K562 (cell line): ENCODE results near the gene KIF6. TPM values are rescaled to one million over a fixed set of nuclear protein-coding genes. Genes with fewer than 3 reads are reported as not detected.

Experiments used
- ATAC-seq: fragments of 200-7000 bp; cut with Tn5 transposase; 3 replicates; pipeline ENCODE4 v1.9.1; 2020; ENCODE audit warnings: moderate library complexity
- BruUV-seq: library from RNA; stranded (reverse); fragments of 400-500 nt; replicated peaks from 2 replicates; lab custom pipeline; 2021; lab: Mats Ljungman, UMichigan
- CTCF ChIA-PET: fragments of 300-600 bp; formaldehyde crosslinking; extraction: SDS; loops from one replicate; lab custom pipeline; 2021; ENCODE audit warnings: low intra/inter-chr PET ratio; lab: Yijun Ruan, JAX
- POLR2A ChIA-PET: fragments of 300-600, 350-650 bp; sonication (Branson Sonifier 250); formaldehyde crosslinking; extraction: SDS; loops from one replicate; lab custom pipeline; 2021; ENCODE audit warnings: antibody characterized with exemption, inconsistent platforms; lab: Yijun Ruan, JAX
- DNase-seq, 4 experiments: peaks; one replicate each; pipeline versions ENCODE4 v3.0.0 to v3.0.0-alpha.2; 2011 to 2018; ENCODE audit warnings: low spot score in 3 of 4, mixed read lengths in 3 of 4; ENCODE audit errors: extremely low read depth in 1 of 4
- FAIRE-seq: peaks from 2 replicates; lab custom pipeline; 2011; peaks lifted over from hg19 to GRCh38; lab: Jason Lieb, UNC
- H2AFZ ChIP-seq: 2 replicates; pipeline ENCODE4 v1.6.0; 2011; ENCODE audit warnings: low read depth, low read length, control low read depth, inconsistent platforms
- H3K27ac ChIP-seq: fragments of 200-600 bp; 3 replicates; pipeline ENCODE4 v1.8.0; 2011; ENCODE audit warnings: low read depth, mild to moderate bottlenecking, control low read depth, inconsistent platforms, low read length, moderate library complexity, mixed read lengths; ENCODE audit errors: extremely low read depth
- H3K27me3 ChIP-seq, 2 experiments: fragments of 300-600 bp in 1 of 2; 2 replicates in 1 of 2; 3 replicates in 1 of 2; pipeline versions ENCODE4 v1.6.0 to v1.8.0; 2011; ENCODE audit warnings: inconsistent platforms in 2 of 2, low read length in 2 of 2, mild to moderate bottlenecking in 1 of 2, mixed read lengths in 1 of 2, moderate library complexity in 1 of 2; ENCODE audit not compliant: control insufficient read depth in 2 of 2, insufficient read depth in 2 of 2
- H3K36me3 ChIP-seq: fragments of 300-600 bp; 3 replicates; pipeline ENCODE4 v1.8.0; 2011; ENCODE audit warnings: mild to moderate bottlenecking, low read length, inconsistent platforms; ENCODE audit not compliant: control insufficient read depth, insufficient read depth
- H3K4me1 ChIP-seq, 2 experiments: fragments of 200-600 bp in 1 of 2; replicated peaks in 1 of 2; 2 replicates in 1 of 2; 3 replicates in 1 of 2; pipeline versions ENCODE4 v1.5.1 to v1.8.0; 2011; ENCODE audit warnings: inconsistent platforms in 2 of 2, low read length in 2 of 2, mild to moderate bottlenecking in 1 of 2, mixed read lengths in 1 of 2, moderate library complexity in 1 of 2; ENCODE audit not compliant: control insufficient read depth in 2 of 2, insufficient read depth in 2 of 2
- H3K4me2 ChIP-seq: 2 replicates; pipeline ENCODE4 v1.6.1; 2011; ENCODE audit warnings: low read length, control low read depth, inconsistent platforms, mixed read lengths; ENCODE audit not compliant: insufficient read depth
- H3K4me3 ChIP-seq: fragments of 200-600 bp; sonication (generic), shearing (Covaris generic); 2 replicates; pipeline ENCODE4 v1.5.1; 2016; ENCODE audit warnings: control low read depth, inconsistent platforms
- H3K79me2 ChIP-seq: fragments of 200-600 bp; 3 replicates; pipeline ENCODE4 v1.8.0; 2011; ENCODE audit warnings: low read length, inconsistent platforms; ENCODE audit not compliant: control insufficient read depth, insufficient read depth
- H3K9ac ChIP-seq, 2 experiments: 2 replicates each; pipeline versions ENCODE4 v1.6.0 to v1.6.1; 2011; ENCODE audit warnings: low read depth in 2 of 2, low read length in 2 of 2, control low read depth in 1 of 2, inconsistent platforms in 1 of 2, mild to moderate bottlenecking in 1 of 2, mixed read lengths in 1 of 2; ENCODE audit not compliant: insufficient read depth in 1 of 2
- H3K9me1 ChIP-seq: one replicate; pipeline ENCODE4 v1.6.0; 2011; ENCODE audit warnings: inconsistent platforms, mild to moderate bottlenecking, low read length, moderate library complexity; ENCODE audit not compliant: control insufficient read depth, insufficient read depth
- H3K9me3 ChIP-seq: replicated peaks from 2 replicates; pipeline ENCODE4 v1.5.1; 2011; ENCODE audit warnings: low read depth, low read length, inconsistent platforms; ENCODE audit not compliant: control insufficient read depth, insufficient read depth
- H4K20me1 ChIP-seq: replicated peaks from 2 replicates; pipeline ENCODE4 v1.6.1; 2011; ENCODE audit warnings: low read length, inconsistent platforms, mixed read lengths; ENCODE audit not compliant: control insufficient read depth, insufficient read depth
- FOXJ2 ChIP-seq: fragments of 200-800 bp; sonication (Bioruptor generic); IDR thresholded peaks from 2 replicates; pipeline ENCODE4 v1.6.1; 2016; ENCODE audit warnings: missing genetic modification characterization, missing compliant biosample characterization
- MCM3 ChIP-seq: fragments of 450-650 bp; IDR thresholded peaks from 2 replicates; pipeline ENCODE4 v1.6.1; 2016
- POLR2H ChIP-seq: IDR thresholded peaks from 2 replicates; pipeline ENCODE4 v1.6.1; 2016; ENCODE audit warnings: missing genetic modification characterization, low read depth, mild to moderate bottlenecking, control low read depth, missing compliant biosample characterization, moderate library complexity
- RBM25 ChIP-seq: fragments of 200-400 bp; formaldehyde crosslinking; IDR thresholded peaks from 2 replicates; pipeline ENCODE4 v1.6.1; 2018; ENCODE audit warnings: low read length, low read depth, moderate library complexity; ENCODE audit not compliant: severe bottlenecking
- SMAD3 ChIP-seq: fragments of 450-650 bp; formaldehyde crosslinking; conservative IDR thresholded peaks from 2 replicates; pipeline ENCODE4 v1.4.0; 2020; ENCODE audit warnings: mild to moderate bottlenecking
- ZNF24 ChIP-seq: fragments of 450-650 bp; IDR thresholded peaks from 2 replicates; pipeline ENCODE4 v1.6.1; 2016
- ZNF41 ChIP-seq: fragments of 250-450 bp; sonication (Bioruptor Pico); conservative IDR thresholded peaks from 2 replicates; pipeline ENCODE4 v1.4.0; 2020; ENCODE audit warnings: mild to moderate bottlenecking
- ZNF589 ChIP-seq: fragments of 200-800 bp; sonication (Bioruptor generic); IDR thresholded peaks from 2 replicates; pipeline ENCODE4 v1.6.1; 2016; ENCODE audit warnings: low read depth, missing genetic modification characterization, missing compliant biosample characterization
- WGBS: fragments of 100-300 bp; shearing (Covaris generic); methylation state at CpG from one replicate; pipeline ENCODE4 v1.1.6; 2016; ENCODE audit warnings: low coverage, mixed read lengths; ENCODE audit not compliant: insufficient coverage; ENCODE audit errors: missing lambda C conversion rate; 5-methylcytosine and 5-hydroxymethylcytosine counted together
- in situ Hi-C: fragments of 300-500 bp; cut with MboI; formaldehyde crosslinking; loops from 4 replicates; pipeline ENCODE4 v1.15.0; 2018; ENCODE audit warnings: inconsistent platforms, mixed read lengths
- intact Hi-C: fragments of 100-400 bp; cut with micrococcal nuclease; formaldehyde crosslinking; loops from 2 replicates; pipeline ENCODE4 v1.14.2; 2022
- polyA plus RNA-seq, 8 experiments: library from polyadenylated mRNA; depleted of rRNA in 4 of 8; stranded (reverse) in 5 of 8; unstranded in 3 of 8; fragments of >200 nt; fragmentation: Nextera tagmentation in 2 of 8; fragmentation: Illumina TruSeq in 1 of 8; extraction: Ambion mirVana in 2 of 8; extraction: Trizol in 1 of 8; gene quantifications; 2 replicates each; pipeline versions ENCODE4 v1.2.1 to v1.2.3, GENCODE V29; 2011 to 2014; ENCODE audit warnings: inconsistent platforms in 1 of 8, missing spikeins in 1 of 8
- total RNA-seq, 7 experiments: library from RNA; depleted of rRNA in 6 of 7; stranded (reverse); fragments of >200 nt in 6 of 7; fragmentation: Illumina TruSeq in 2 of 7; extraction: Trizol in 2 of 7; gene quantifications; 2 replicates each; pipeline versions ENCODE4 v1.2.1 to v1.2.3, GENCODE V29; 2011 to 2021; ENCODE audit warnings: low replicate concordance in 1 of 7

Gene KIF6
- total and polyA plus RNA-seq, 9 of the 15 experiments (the other 6 are each of a cell fraction or from before 2014, with no cell fraction given), result not detected

- in situ Hi-C loops (no loop called here), intact Hi-C loops (no loop called here)
- Histone ChIP-seq H3K4me1 (no peaks in the 10 kb centered on the region), H3K9ac (no peak overlapping the region), H3K36me3 (no peaks in the 10 kb centered on the region), H4K20me1 (no peaks in the 10 kb centered on the region), H3K27ac (no peak overlapping the region), H3K4me2 (no peak overlapping the region), H3K27me3 (no peaks in the 10 kb centered on the region; a peak in 1 of 5 replicates), H3K9me3 (no peaks in the 10 kb centered on the region), H3K79me2 (no peaks in the 10 kb centered on the region), H3K9me1 (no peaks in the 10 kb centered on the region), H3K4me3 (no peak overlapping the region), H2AFZ (no peak overlapping the region)
- POLR2A ChIA-PET, result no interaction called here
- DNase-seq, result no peak
- WGBS, result 7% methylated on average over 7 of the region's 7 CpGs
- ATAC-seq, result no peak
- FAIRE-seq, result no peak
- CTCF ChIA-PET, result no interaction called here
- TF ChIP-seq FOXJ2 (no peak), MCM3 (no peak), POLR2H (tag) (no peak), ZNF41 (CRISPR knock-in tag) (no peak), SMAD3 (CRISPR knock-in tag) (no peak), ZNF589 (CRISPR knock-in tag) (no peak), ZNF24 (no peak), RBM25 (no peak)
- no TSS peak for BruUV-seq
Observed at GRCh38 chr6:39402239-39402751, 322.9 kb downstream of the KIF6 start.
